Effector memory CD4-positive, alpha-beta T cell (primary cell): ENCODE data around the gene TBL1X.
"Not testable (repeated sequence)": the region's sequence is repeated elsewhere in the genome, so short reads cannot be mapped to it uniquely, and the experiment has no call there.

Experiments used
- DNase-seq, 3 donors: peaks; one replicate each; pipeline ENCODE4 v3.0.0-alpha.2; 2020
- H3K27ac ChIP-seq: 2 replicates; pipeline ENCODE4 v1.7.0; 2013; ENCODE audit warnings: mild to moderate bottlenecking, low read length, moderate library complexity; ENCODE audit not compliant: insufficient read depth, poor library complexity, severe bottlenecking
- H3K27me3 ChIP-seq: replicated peaks from 2 replicates; pipeline ENCODE4 v1.7.0; 2013; ENCODE audit warnings: mild to moderate bottlenecking, low read length; ENCODE audit not compliant: insufficient read depth, control insufficient read depth, poor library complexity, severe bottlenecking
- H3K36me3 ChIP-seq: 2 replicates; pipeline ENCODE4 v1.7.0; 2013; ENCODE audit warnings: mild to moderate bottlenecking, low read length, moderate library complexity; ENCODE audit not compliant: control insufficient read depth, insufficient read depth
- H3K4me1 ChIP-seq: 2 replicates; pipeline ENCODE4 v1.7.0; 2013; ENCODE audit warnings: low read length, mild to moderate bottlenecking; ENCODE audit not compliant: control insufficient read depth, insufficient read depth, poor library complexity, severe bottlenecking
- H3K4me3 ChIP-seq: 2 replicates; pipeline ENCODE4 v1.7.0; 2013; ENCODE audit warnings: low read length, low read depth, mild to moderate bottlenecking; ENCODE audit not compliant: insufficient read depth, poor library complexity, severe bottlenecking
- H3K9me3 ChIP-seq: 2 replicates; pipeline ENCODE4 v1.7.0; 2013; ENCODE audit warnings: mild to moderate bottlenecking, low read length, moderate library complexity; ENCODE audit not compliant: control insufficient read depth

The TBL1X gene

GRCh38 chrX:9435086-9435485 lies 29.8 kb upstream of the TBL1X start:
- DNase-seq, H3K27ac ChIP-seq, H3K4me3 ChIP-seq, H3K4me1 ChIP-seq, H3K36me3 ChIP-seq, H3K27me3 ChIP-seq, H3K9me3 ChIP-seq: not testable (repeated sequence)

GRCh38 chrX:9436812-9437211 lies 28.0 kb upstream of the TBL1X start:
- Histone ChIP-seq H3K4me1 (no peaks in the 10 kb centered on the region), H3K4me3 (no peak overlapping the region), H3K9me3 (no peaks in the 10 kb centered on the region), H3K27ac (no peak overlapping the region), H3K27me3 (no peaks in the 10 kb centered on the region), H3K36me3 (no peaks in the 10 kb centered on the region)
- DNase-seq, result no peak

- Histone ChIP-seq H3K4me1 (no peaks in the 10 kb centered on the region), H3K4me3 (no peak overlapping the region), H3K27ac (no peak overlapping the region), H3K27me3 (no peaks in the 10 kb centered on the region), H3K36me3 (no peaks in the 10 kb centered on the region), H3K9me3 (no peaks in the 10 kb centered on the region)
- DNase-seq, result no peak
Measured at GRCh38 chrX:9438933-9439494, 25.8 kb upstream of the TBL1X start.

- no peaks in the 10 kb centered on the region for H3K27me3 ChIP-seq
- no peaks in the 10 kb centered on the region for H3K9me3 ChIP-seq
- no peak overlapping the region for H3K27ac ChIP-seq
- H3K4me1 ChIP-seq, result no peaks in the 10 kb centered on the region
- no peaks in the 10 kb centered on the region for H3K36me3 ChIP-seq
- H3K4me3 ChIP-seq, result no peak overlapping the region
- DNase-seq, result no peak
Measured at GRCh38 chrX:9440116-9440844, 24.6 kb upstream of the TBL1X start.

- DNase-seq, result no peak
- Histone ChIP-seq H3K27ac (no peak overlapping the region), H3K9me3 (no peaks in the 10 kb centered on the region), H3K36me3 (no peaks in the 10 kb centered on the region), H3K27me3 (no peaks in the 10 kb centered on the region), H3K4me3 (no peak overlapping the region), H3K4me1 (no peaks in the 10 kb centered on the region)
Measured at GRCh38 chrX:9442056-9442455, 22.8 kb upstream of the TBL1X start.

- H3K27ac ChIP-seq, result no peak overlapping the region
- H3K4me3 ChIP-seq, result no peak overlapping the region
- no peak for DNase-seq
- no peaks in the 10 kb centered on the region for H3K36me3 ChIP-seq
- no peaks in the 10 kb centered on the region for H3K9me3 ChIP-seq
- H3K27me3 ChIP-seq, result no peaks in the 10 kb centered on the region
- no peaks in the 10 kb centered on the region for H3K4me1 ChIP-seq
Measured at GRCh38 chrX:9443327-9443726, 21.5 kb upstream of the TBL1X start.

- H3K4me1 ChIP-seq, result no peaks in the 10 kb centered on the region
- H3K27ac ChIP-seq, result no peak overlapping the region
- H3K9me3 ChIP-seq, result no peaks in the 10 kb centered on the region
- H3K36me3 ChIP-seq, result no peaks in the 10 kb centered on the region
- DNase-seq, result no peak
- no peak overlapping the region for H3K4me3 ChIP-seq
- H3K27me3 ChIP-seq, result no peaks in the 10 kb centered on the region
Measured at GRCh38 chrX:9447906-9448305, 17.0 kb upstream of the TBL1X start.

GRCh38 chrX:9456250-9457074 lies 8.4 kb upstream of the TBL1X start:
- Histone ChIP-seq H3K36me3 (no peaks in the 10 kb centered on the region), H3K27me3 (no peaks in the 10 kb centered on the region), H3K4me1 (peaks cover 11% of the 10 kb centered on the region), H3K9me3 (no peaks in the 10 kb centered on the region), H3K27ac (peak overlapping the region; percentile 82), H3K4me3 (no peak overlapping the region)
- peak in 2 of 3 donors; percentile 14 to 18 for DNase-seq

- H3K36me3 ChIP-seq, DNase-seq, H3K27ac ChIP-seq, H3K4me3 ChIP-seq, H3K9me3 ChIP-seq, H3K27me3 ChIP-seq: not testable (repeated sequence)
- peaks cover 20% of the 10 kb centered on the region for H3K4me1 ChIP-seq
Measured at GRCh38 chrX:9458034-9458433, 6.8 kb upstream of the TBL1X start.

GRCh38 chrX:9458516-9459078 lies 6.3 kb upstream of the TBL1X start:
- Histone ChIP-seq H3K27me3 (no peaks in the 10 kb centered on the region), H3K4me3 (no peak overlapping the region), H3K27ac (no peak overlapping the region), H3K9me3 (no peaks in the 10 kb centered on the region), H3K4me1 (peaks cover 25% of the 10 kb centered on the region), H3K36me3 (no peaks in the 10 kb centered on the region)
- no peak for DNase-seq
